ENCODE measurements around the gene RCAN2.

RCAN2 gene

GRCh38 chr6:46234700-46235099 lies 256.5 kb downstream of the RCAN2 start:
- Histone ChIP-seq H3K27me3 (ENCODE audit: insufficient read depth, poor library complexity, severe bottlenecking) (peaks cover 3% of the 10 kb centered on the region), H3K27ac (replicated peaks) (no peak overlapping the region), H3K4me3 (replicated peaks; ENCODE audit: insufficient read depth, low read length) (no peak overlapping the region)
- DNase-seq (ENCODE audit: low read depth in 1 of 2, low spot score in 1 of 2) = no peak
- TF ChIP-seq SPI1 (IDR thresholded peaks at IDR 0.05; ENCODE audit: borderline replicate concordance, low read depth) (no peak), POLR2AphosphoS5 (IDR thresholded peaks at IDR 0.05; ENCODE audit: low read depth) (no peak), GABPA (IDR thresholded peaks at IDR 0.05; ENCODE audit: low read depth) (no peak), CTCF (IDR thresholded peaks at IDR 0.05; ENCODE audit: insufficient read depth, low read length) (no peak)
- TF ChIP-seq, protein P1, sequence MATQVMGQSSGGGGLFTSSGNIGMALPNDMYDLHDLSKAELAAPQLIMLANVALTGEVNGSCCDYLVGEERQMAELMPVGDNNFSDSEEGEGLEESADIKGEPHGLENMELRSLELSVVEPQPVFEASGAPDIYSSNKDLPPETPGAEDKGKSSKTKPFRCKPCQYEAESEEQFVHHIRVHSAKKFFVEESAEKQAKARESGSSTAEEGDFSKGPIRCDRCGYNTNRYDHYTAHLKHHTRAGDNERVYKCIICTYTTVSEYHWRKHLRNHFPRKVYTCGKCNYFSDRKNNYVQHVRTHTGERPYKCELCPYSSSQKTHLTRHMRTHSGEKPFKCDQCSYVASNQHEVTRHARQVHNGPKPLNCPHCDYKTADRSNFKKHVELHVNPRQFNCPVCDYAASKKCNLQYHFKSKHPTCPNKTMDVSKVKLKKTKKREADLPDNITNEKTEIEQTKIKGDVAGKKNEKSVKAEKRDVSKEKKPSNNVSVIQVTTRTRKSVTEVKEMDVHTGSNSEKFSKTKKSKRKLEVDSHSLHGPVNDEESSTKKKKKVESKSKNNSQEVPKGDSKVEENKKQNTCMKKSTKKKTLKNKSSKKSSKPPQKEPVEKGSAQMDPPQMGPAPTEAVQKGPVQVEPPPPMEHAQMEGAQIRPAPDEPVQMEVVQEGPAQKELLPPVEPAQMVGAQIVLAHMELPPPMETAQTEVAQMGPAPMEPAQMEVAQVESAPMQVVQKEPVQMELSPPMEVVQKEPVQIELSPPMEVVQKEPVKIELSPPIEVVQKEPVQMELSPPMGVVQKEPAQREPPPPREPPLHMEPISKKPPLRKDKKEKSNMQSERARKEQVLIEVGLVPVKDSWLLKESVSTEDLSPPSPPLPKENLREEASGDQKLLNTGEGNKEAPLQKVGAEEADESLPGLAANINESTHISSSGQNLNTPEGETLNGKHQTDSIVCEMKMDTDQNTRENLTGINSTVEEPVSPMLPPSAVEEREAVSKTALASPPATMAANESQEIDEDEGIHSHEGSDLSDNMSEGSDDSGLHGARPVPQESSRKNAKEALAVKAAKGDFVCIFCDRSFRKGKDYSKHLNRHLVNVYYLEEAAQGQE (IDR thresholded peaks at IDR 0.05; ENCODE audit: insufficient replicate concordance, low read depth) = no peak

DNA sequence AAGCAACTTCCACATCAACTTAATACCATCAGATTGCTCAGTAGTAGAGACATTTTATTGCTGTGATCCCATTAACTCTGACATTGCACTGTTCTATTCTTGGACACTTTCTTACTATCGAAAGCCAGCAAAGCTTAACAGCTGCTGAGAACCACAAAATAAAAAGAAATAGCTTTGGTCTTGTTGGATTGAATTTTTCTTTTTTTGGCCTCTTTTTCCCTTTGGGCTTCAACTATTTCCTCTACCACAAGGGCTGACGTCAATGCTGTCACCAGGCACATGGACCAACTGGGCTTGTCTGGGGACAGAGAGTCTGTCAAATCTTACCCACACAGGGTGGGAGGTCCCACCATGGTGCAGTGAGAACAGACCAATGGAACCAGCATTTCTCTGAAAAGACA lies 257.1 kb downstream of the RCAN2 start:
- TF ChIP-seq POLR2AphosphoS5 (IDR thresholded peaks at IDR 0.05; ENCODE audit: low read depth) (no peak), CTCF (IDR thresholded peaks at IDR 0.05; ENCODE audit: insufficient read depth, low read length) (no peak), SPI1 (IDR thresholded peaks at IDR 0.05; ENCODE audit: borderline replicate concordance, low read depth) (no peak), GABPA (IDR thresholded peaks at IDR 0.05; ENCODE audit: low read depth) (no peak)
- TF ChIP-seq, protein P1 (IDR thresholded peaks at IDR 0.05; ENCODE audit: insufficient replicate concordance, low read depth) = no peak
- DNase-seq (ENCODE audit: low read depth in 1 of 2, low spot score in 1 of 2) = no peak
- H3K27ac ChIP-seq (replicated peaks) = no peak overlapping the region
- peaks cover 3% of the 10 kb centered on the region for H3K27me3 ChIP-seq (ENCODE audit: insufficient read depth, poor library complexity, severe bottlenecking)
- H3K4me3 ChIP-seq (replicated peaks; ENCODE audit: insufficient read depth, low read length) = no peak overlapping the region

DNA sequence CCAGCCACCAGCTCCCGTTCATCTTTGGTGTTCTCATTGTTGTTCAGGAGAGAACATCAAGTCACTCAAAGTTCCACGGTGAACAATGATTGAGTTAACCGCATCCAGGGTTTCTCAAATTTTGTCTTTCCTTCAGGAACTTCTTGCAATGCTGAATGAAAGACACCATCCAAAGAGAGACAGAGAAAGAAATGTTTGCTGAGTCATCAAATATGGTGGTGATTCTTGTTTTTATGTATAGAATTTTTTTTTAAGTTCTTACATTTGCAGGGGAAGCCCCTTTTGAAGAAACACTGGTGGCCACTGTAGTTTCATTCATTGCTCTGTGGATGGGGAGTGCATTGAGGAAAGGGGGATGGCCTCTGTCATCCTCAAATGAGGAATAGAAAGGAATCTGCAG lies 258.1 kb downstream of the RCAN2 start:
- TF ChIP-seq POLR2AphosphoS5 (IDR thresholded peaks at IDR 0.05; ENCODE audit: low read depth) (no peak), GABPA (IDR thresholded peaks at IDR 0.05; ENCODE audit: low read depth) (no peak), CTCF (IDR thresholded peaks at IDR 0.05; ENCODE audit: insufficient read depth, low read length) (no peak), SPI1 (IDR thresholded peaks at IDR 0.05; ENCODE audit: borderline replicate concordance, low read depth) (no peak)
- TF ChIP-seq, protein P1 (IDR thresholded peaks at IDR 0.05; ENCODE audit: insufficient replicate concordance, low read depth) = no peak
- Histone ChIP-seq H3K27ac (replicated peaks) (no peak overlapping the region), H3K4me3 (replicated peaks; ENCODE audit: insufficient read depth, low read length) (no peak overlapping the region), H3K27me3 (ENCODE audit: insufficient read depth, poor library complexity, severe bottlenecking) (peaks cover 3% of the 10 kb centered on the region)
- no peak for DNase-seq (ENCODE audit: low read depth in 1 of 2, low spot score in 1 of 2)

All from HL-60 (cell line).